PFSK-1 (cell line): ENCODE measurements around the gene ADORA2B.

ENCODE experiments used
- POLR2AphosphoS5 ChIP-seq: IDR thresholded peaks from 2 replicates; pipeline ENCODE4 v1.6.1; 2012; ENCODE audit warnings: low read depth, mild to moderate bottlenecking, control low read depth, low read length, moderate library complexity
- REST ChIP-seq, 2 experiments: IDR thresholded peaks; 2 replicates each; pipeline versions ENCODE4 v1.6.1 to v1.8.0; 2011 to 2012; ENCODE audit warnings: low read depth in 2 of 2, low read length in 2 of 2, control low read depth in 1 of 2, inconsistent platforms in 1 of 2, mild to moderate bottlenecking in 1 of 2, moderate library complexity in 1 of 2; ENCODE audit not compliant: insufficient read depth in 1 of 2
- SIN3A ChIP-seq: IDR thresholded peaks from 2 replicates; pipeline ENCODE4 v1.6.1; 2012; ENCODE audit warnings: mild to moderate bottlenecking, low read length, moderate library complexity, borderline replicate concordance; ENCODE audit not compliant: insufficient read depth
- TAF1 ChIP-seq: IDR thresholded peaks from 2 replicates; pipeline ENCODE4 v1.6.1; 2012; ENCODE audit warnings: low read length, control low read depth, borderline replicate concordance; ENCODE audit not compliant: insufficient read depth

GRCh38 chr17:15896277-15896676 lies 48.7 kb upstream of the ADORA2B start:
- TF ChIP-seq POLR2AphosphoS5 = no peak
- TF ChIP-seq REST (IDR thresholded peaks at IDR 0.05; ENCODE audit: insufficient read depth in 1 of 2, low read depth in 2 of 2, low read length in 2 of 2) = no peak
- no peak for TF ChIP-seq SIN3A
- no peak for TF ChIP-seq TAF1
